Measurements from ENCODE around the gene KIAA1755.

- TF ChIP-seq CTCF (conservative IDR thresholded peaks at IDR 0.05; ENCODE audit: low read length) (no peak), EZH2phosphoT487 (IDR thresholded peaks at IDR 0.05; ENCODE audit: borderline replicate concordance) (no peak)
These were observed 43.4 kb upstream of the KIAA1755 start, which contains the start of gene BPI for GRCh38 chr20:38303908-38304379.
